DMS53 treated with DMSO at 0.1 percent for 48 hours (cell line): ENCODE data around the gene OSCAR.
"Not testable (repeated sequence)": the region's sequence is repeated elsewhere in the genome, so short reads cannot be mapped to it uniquely, and the experiment has no call there.

ENCODE experiments used
- DNase-seq: peaks from one replicate; lab custom pipeline; 2025; ENCODE audit not compliant: unreplicated experiment; lab: John Stamatoyannopoulos, UW

OSCAR gene

GRCh38 chr19:54127688-54128440, 27.3 kb upstream of the OSCAR start:
- DNase-seq: no peak

DNA sequence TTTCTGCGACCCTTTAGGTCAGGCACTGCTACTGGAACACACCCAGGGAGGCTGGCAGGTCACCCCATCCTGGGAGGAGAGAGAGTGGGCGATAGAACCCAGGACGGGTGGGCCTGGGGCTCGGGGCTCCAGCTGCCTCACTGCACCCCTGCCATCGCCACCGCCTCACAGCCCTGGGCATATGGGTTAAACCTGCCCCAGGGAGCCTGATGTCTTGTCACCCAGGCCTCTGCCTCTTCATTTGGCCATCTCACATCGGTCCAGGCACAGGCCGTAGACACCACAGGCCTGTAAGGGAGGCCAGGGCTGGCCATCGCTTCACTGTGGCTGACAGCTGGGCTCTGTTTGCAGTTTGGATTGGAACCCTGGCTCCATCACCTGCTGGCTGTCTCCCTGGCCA, 25.1 kb upstream of the OSCAR start:
- no peak for DNase-seq

- DNase-seq: no peak
Measured at GRCh38 chr19:54124393-54124792, 23.8 kb upstream of the OSCAR start.

DNA sequence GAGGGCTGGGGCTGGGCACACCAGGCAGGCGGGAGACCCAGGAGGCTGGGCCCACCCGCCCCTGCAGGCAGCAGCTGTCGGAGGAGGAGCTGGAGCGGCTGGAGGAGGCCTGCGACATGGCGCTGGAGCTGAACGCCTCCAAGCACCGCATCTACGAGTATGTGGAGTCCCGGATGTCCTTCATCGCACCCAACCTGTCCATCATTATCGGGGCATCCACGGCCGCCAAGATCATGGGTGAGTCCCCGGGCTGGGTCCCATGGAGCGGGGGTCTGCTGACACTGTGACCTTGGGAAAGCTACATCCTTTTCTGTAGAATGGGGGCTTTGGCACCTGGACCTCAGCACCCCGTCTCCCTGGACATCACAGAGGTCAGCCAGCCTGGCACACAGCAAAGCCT, 23.1 kb upstream of the OSCAR start:
- no peak for DNase-seq

DNA sequence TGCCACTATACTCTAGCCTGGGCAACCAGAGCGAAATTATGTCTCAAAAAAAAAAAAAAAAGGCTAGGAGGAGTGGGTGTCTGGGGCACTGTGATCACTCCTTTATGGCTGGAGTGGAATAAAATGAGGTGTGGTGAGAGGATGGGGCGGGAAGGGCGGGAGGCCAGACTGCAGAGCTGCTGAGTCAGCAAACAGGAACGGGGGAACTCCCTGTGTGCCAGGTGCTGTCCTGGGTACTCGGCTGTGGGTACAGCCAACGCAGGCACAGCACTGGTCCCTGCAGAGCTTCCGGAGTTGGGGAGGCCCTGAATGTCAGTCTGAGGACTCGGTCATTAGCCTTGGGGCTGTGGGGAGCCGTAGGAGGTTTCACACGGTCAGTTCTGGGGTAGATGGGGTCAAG, 20.7 kb upstream of the OSCAR start:
- DNase-seq: no peak

- peak; percentile 94 for DNase-seq
Measured at GRCh38 chr19:54115109-54116063, 14.8 kb upstream of the OSCAR start, which contains the start of the genes PRPF31 and TFPT. Gene PRPF31, plus strand, starts transcription at chr19:54115754. Its CDS starts 2,525 bp downstream, at chr19:54118279. Gene TFPT, minus strand, starts transcription at chr19:54115657. Its CDS starts 388 bp downstream, at chr19:54115269.

- DNase-seq: peak; percentile 13
Measured at GRCh38 chr19:54114340-54115108, 13.9 kb upstream of the OSCAR start.

DNA sequence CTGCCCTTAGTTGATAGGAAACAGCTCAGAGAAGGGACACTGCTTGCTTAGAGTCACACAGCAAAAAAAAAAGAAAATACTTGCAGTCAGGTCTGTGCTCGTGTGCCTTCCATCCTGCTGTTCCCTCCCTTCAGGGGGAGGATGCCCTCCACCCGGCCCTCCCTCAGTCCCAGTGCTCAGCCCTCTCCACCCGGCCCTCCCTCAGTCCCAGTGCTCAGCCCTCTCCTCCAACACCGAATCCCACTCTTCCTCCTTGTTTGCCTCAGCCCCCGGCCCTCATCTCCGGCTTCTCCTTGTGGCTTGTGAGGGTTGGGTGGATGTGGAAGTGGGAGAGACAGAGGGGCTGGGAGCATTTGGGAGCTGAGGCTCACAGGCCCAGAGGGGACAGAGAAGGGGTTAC, 9.0 kb upstream of the OSCAR start:
- DNase-seq: no peak

DNA sequence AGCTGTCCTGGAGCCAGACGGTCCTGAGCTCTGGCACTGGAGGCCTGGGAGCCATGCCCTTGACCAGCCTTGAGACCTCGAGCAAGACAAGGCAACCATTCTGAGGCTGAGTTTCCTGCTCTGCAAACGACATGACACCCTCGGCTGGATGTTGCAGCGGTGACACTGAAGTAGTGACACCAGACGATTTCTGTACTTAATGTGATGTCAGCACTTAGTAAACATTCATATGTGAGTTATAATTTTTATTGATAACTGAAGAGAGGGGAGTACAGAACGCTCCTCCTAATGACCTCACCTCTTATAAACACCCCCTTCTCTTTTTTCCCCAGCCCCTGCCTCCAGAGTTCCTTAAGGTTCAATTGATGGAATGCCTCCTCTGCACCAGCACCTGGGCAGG, 7.9 kb upstream of the OSCAR start:
- DNase-seq: no peak

DNA sequence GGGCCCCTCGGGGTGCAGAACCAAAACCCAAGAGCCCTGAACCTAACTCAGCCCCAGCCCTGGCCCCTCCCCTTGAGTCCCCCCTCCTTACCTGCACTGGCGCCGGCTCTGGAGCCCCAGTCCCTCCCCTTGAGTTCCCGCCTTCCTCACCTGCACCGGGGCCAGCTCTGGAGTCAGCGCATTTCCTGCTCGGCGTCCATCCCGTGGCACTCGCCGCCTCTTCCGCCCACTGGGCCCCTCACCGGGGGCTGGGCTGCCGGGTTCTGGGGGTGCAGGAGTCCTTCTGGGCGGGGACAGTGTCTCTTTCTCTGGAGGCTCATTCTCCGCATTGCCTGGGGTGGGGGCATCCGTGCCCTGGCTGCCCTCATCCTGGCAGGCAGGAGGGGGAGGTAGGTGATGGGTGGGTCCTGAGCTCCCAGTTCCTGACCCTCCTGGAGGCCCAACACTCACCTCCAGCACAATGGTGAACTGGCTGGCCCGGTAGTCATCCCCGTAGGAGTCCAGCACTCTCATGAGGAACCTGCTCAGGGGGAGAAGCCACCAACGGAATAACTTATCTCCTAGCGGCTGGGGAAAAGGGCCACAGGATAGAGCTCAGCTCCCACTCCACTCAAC, 7.4 kb upstream of the OSCAR start:
- no peak for DNase-seq

GRCh38 chr19:54106716-54107115, 6.1 kb upstream of the OSCAR start:
- no peak for DNase-seq

GRCh38 chr19:54105796-54106195, 5.2 kb upstream of the OSCAR start:
- DNase-seq: no peak

DNA sequence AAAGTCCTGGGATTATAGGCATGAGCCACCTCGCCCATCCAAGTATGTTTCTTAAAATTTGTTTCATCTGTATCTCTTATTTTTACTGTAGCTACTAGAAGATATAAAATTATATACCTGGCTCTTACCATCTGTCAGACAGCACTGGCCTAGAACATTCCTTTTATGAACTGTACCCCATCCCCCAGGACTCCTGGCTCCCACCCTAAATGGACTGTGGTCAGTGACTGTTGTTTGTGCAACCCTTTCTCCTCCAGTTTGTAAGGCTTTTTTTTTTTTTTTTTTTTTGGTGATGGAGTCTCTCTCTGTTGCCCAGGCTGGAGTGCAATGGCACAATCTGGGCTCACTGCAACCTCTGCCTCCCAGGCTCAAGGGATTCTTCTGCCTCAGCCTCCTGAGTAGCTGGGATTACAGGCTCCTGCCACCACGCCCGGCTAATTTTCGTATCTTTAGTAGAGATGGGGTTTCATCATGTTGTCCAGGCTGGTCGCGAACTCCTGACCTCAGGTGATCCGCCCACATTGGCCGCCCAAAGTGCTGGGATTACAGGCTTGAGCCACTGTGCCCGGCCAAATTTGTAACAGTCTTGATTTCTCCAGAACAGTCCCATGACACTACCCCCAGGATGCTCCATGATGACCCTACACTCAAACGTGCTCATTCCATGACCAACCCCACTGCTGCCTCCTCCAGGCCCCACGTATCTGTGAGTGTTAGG, 4.6 kb upstream of the OSCAR start:
- DNase-seq: no peak

GRCh38 chr19:54102421-54103169, 2.0 kb upstream of the OSCAR start, which contains the start of gene NDUFA3:
Gene NDUFA3, plus strand, starts transcription at chr19:54102855. Its CDS starts 24 bp downstream, at chr19:54102879.
- peak; percentile 94 for DNase-seq

DNA sequence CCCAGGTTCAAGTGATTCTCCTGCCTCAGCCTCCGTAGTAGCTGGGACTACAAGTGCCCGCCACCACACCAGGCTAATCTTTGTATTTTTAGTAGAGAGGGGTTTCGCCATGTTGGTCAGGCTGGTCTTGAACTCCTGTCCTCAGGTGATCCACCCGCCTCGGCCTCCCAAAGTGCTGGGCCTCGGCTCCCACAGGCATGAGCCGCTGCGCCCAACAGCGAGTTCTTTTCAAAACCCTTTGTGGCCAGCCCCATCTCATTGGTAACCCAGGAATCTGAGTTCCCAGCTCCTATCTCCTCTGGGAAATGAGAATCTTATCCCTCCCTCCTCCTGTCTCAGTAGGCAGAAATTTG, 724 bp downstream of the OSCAR start:
- not testable (repeated sequence) for DNase-seq

DNA sequence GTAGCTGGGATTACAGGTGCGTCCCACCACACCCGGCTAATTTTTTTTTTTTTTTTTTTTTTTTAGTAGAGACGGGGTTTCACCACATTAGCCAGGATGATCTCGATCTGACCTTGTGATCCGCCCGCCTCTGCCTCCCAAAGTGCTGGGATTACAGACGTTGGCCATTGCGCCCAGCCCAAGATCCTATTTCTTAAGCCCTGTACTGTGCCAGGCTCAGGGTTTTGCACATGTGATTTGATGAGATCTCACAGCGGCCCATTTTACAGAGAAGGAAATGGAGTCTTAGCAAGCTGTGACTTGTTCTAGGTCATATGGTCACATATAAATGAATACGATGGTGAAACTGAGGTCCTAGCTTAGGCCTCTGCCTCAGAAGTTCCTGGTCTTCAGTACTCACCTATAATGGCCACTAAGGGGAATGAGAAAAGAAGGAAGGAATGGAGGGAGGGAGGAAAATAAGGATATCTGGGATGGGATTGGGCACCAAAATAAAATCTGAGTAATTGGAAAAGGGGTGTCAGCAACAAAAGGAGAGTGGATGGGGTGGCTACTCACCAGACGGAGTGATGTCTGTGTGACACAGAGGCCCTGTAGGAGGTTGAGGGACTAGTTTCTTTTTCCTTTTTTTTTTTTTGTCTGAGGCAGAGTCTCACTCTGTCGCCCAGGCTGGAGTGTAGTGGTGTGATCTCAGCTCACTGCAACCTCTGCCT, 1.3 kb downstream of the OSCAR start:
- DNase-seq: no peak

- no peak for DNase-seq
Measured at GRCh38 chr19:54096617-54097106, 3.9 kb downstream of the OSCAR start.

- DNase-seq: peak; percentile 34
Measured at GRCh38 chr19:54095859-54096616, 4.6 kb downstream of the OSCAR start.
